GM23338 (cell line): Measurements from ENCODE around the gene RNF8. TPM values are rescaled to one million over a fixed set of nuclear protein-coding genes. Genes with fewer than 3 reads are reported as not detected.

Source experiments
- ATAC-seq: fragments of 200-7000 bp; cut with Tn5 transposase; 3 replicates; pipeline ENCODE4 v1.9.1; 2020
- DNase-seq: peaks from one replicate; pipeline ENCODE4 v3.0.0-alpha.2; 2015; ENCODE audit warnings: low spot score
- H2AFZ ChIP-seq: fragments of 200-600 bp; sonication (generic); 2 replicates; pipeline ENCODE4 v1.8.0; 2016; ENCODE audit warnings: antibody characterized with exemption, mild to moderate bottlenecking, moderate library complexity
- H3F3A ChIP-seq: fragments of 200-600 bp; sonication (generic); replicated peaks from 2 replicates; pipeline ENCODE4 v1.8.0; 2017; ENCODE audit warnings: antibody characterized with exemption, mixed run types, low read depth
- H3K27ac ChIP-seq: fragments of 200-600 bp; sonication (generic); 2 replicates; pipeline ENCODE4 v1.6.1; 2016; ENCODE audit warnings: low read depth
- H3K27me3 ChIP-seq: fragments of 200-600 bp; sonication (generic); 2 replicates; pipeline ENCODE4 v1.8.0; 2016; ENCODE audit warnings: mild to moderate bottlenecking, mixed run types, moderate library complexity; ENCODE audit not compliant: insufficient read depth
- H3K36me3 ChIP-seq: fragments of 200-600 bp; sonication (generic); 2 replicates; pipeline ENCODE4 v1.8.0; 2016; ENCODE audit warnings: mild to moderate bottlenecking; ENCODE audit not compliant: insufficient read depth
- H3K4me1 ChIP-seq: fragments of 200-600 bp; sonication (generic); 2 replicates; pipeline ENCODE4 v1.8.0; 2016; ENCODE audit warnings: mild to moderate bottlenecking, moderate library complexity; ENCODE audit not compliant: insufficient read depth
- H3K4me2 ChIP-seq: fragments of 200-600 bp; sonication (generic); 2 replicates; pipeline ENCODE4 v1.7.1; 2017; ENCODE audit warnings: mixed run types
- H3K4me3 ChIP-seq: fragments of 200-600 bp; sonication (generic); 2 replicates; pipeline ENCODE4 v1.6.1; 2016; ENCODE audit warnings: mixed run types
- H3K79me2 ChIP-seq: fragments of 200-600 bp; sonication (generic); replicated peaks from 2 replicates; pipeline ENCODE4 v1.8.0; 2017; ENCODE audit warnings: mild to moderate bottlenecking; ENCODE audit not compliant: insufficient read depth
- H3K9me2 ChIP-seq: fragments of 200-600 bp; sonication (generic); 2 replicates; pipeline ENCODE4 v1.8.0; 2017; ENCODE audit not compliant: insufficient read depth
- H4K20me1 ChIP-seq: fragments of 200-600 bp; sonication (generic); replicated peaks from 2 replicates; pipeline ENCODE4 v1.8.0; 2017; ENCODE audit warnings: mild to moderate bottlenecking; ENCODE audit not compliant: insufficient read depth
- H3K27ac Mint-ChIP-seq: 2 replicates; pipeline ENCODE4 v1.8.0; 2020; ENCODE audit warnings: inconsistent platforms, mild to moderate bottlenecking, moderate library complexity, mixed read lengths
- H3K27me3 Mint-ChIP-seq: 3 replicates; pipeline ENCODE4 v1.8.0; 2022; ENCODE audit warnings: low read depth, mild to moderate bottlenecking, moderate library complexity, mixed read lengths, inconsistent platforms; ENCODE audit not compliant: insufficient read depth, poor library complexity
- H3K36me3 Mint-ChIP-seq: 3 replicates; pipeline ENCODE4 v1.8.0; 2021; ENCODE audit warnings: low read depth, mild to moderate bottlenecking, inconsistent platforms, moderate library complexity, mixed read lengths
- H3K4me1 Mint-ChIP-seq: 3 replicates; pipeline ENCODE4 v1.8.0; 2020; ENCODE audit warnings: mild to moderate bottlenecking, inconsistent platforms, mixed read lengths
- H3K4me3 Mint-ChIP-seq: 3 replicates; pipeline ENCODE4 v1.8.0; 2021; ENCODE audit warnings: moderate library complexity, mild to moderate bottlenecking, inconsistent platforms, mixed read lengths
- H3K9me3 Mint-ChIP-seq: 3 replicates; pipeline ENCODE4 v1.8.0; 2020; ENCODE audit warnings: moderate library complexity, mild to moderate bottlenecking, inconsistent platforms, mixed read lengths
- CREB1 ChIP-seq: fragments of 250-450 bp; sonication (Bioruptor Pico); IDR thresholded peaks from 2 replicates; pipeline ENCODE4 v1.5.0; 2020; ENCODE audit warnings: low read depth, mild to moderate bottlenecking, moderate library complexity
- JUNB ChIP-seq: IDR thresholded peaks from one replicate; pipeline ENCODE4 v1.6.1; 2016; ENCODE audit warnings: antibody characterized with exemption; ENCODE audit not compliant: unreplicated experiment
- NANOG ChIP-seq: IDR thresholded peaks from 2 replicates; pipeline ENCODE4 v1.6.1; 2016; ENCODE audit warnings: antibody characterized with exemption, borderline replicate concordance
- POLR2AphosphoS5 ChIP-seq: IDR thresholded peaks from 2 replicates; pipeline ENCODE4 v1.6.1; 2016; ENCODE audit warnings: antibody characterized with exemption, low read depth
- REST ChIP-seq: IDR thresholded peaks from one replicate; pipeline ENCODE4 v1.6.1; 2018; ENCODE audit warnings: antibody characterized with exemption; ENCODE audit not compliant: unreplicated experiment
- STAT1 ChIP-seq: IDR thresholded peaks from one replicate; pipeline ENCODE4 v1.6.1; 2016; ENCODE audit warnings: antibody characterized with exemption; ENCODE audit not compliant: unreplicated experiment
- ZNF331 ChIP-seq: fragments of 250-450 bp; sonication (Bioruptor Pico); IDR thresholded peaks from 2 replicates; pipeline ENCODE4 v1.5.0; 2020; ENCODE audit warnings: low read depth, mild to moderate bottlenecking, moderate library complexity
- polyA plus RNA-seq: library from polyadenylated mRNA; unstranded; fragments of >200 nt; fragmentation: Nextera tagmentation; extraction: Ambion mirVana; gene quantifications from 2 replicates; pipeline ENCODE4 v1.2.1, GENCODE V29; 2016
- total RNA-seq: library from RNA; depleted of rRNA; stranded (reverse); fragments of >200 nt; shearing (Covaris generic); gene quantifications from 2 replicates; pipeline ENCODE4 v1.2.3, GENCODE V29; 2014
- TF ChIP-seq, protein P1 (sequence below), 2 experiments: fragments of 200-600 bp in 1 of 2; sonication (generic) in 1 of 2; conservative IDR thresholded peaks; 2 replicates each; pipeline versions ENCODE4 v1.5.1 to v1.6.1; 2016 to 2017; ENCODE audit warnings: antibody characterized with exemption in 2 of 2, low read depth in 2 of 2, mild to moderate bottlenecking in 2 of 2, moderate library complexity in 1 of 2
- TF ChIP-seq, protein P2 (sequence below): fragments of 250-450 bp; sonication (Bioruptor Pico); IDR thresholded peaks from 2 replicates; pipeline ENCODE4 v1.5.0; 2020; ENCODE audit warnings: mild to moderate bottlenecking, moderate library complexity

The RNF8 gene
- total and polyA plus RNA-seq, 2 experiments from 2014 or later: 41.6 to 55.2 TPM

DNA sequence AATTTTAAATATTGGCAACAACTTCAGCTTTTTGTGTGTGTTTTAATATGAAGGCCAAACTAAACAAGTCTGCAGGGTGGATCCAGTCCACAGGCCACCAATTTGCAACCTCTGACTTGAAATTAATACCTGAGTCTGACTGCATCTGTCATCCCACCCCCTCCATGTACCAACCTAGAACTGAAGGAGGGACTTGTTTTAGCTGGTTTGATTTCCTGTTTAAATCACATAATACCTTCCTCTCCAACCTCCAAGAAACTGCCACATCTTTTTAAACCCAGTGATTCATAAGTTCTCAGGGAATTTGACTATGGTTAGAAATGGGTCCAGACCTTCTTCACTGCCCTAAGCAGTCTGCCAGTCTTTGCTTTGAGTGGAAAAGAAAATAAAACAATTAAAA, 21.6 kb downstream of the RNF8 start:
- DNase-seq: no peak
- no peak overlapping the region for H3K4me2 ChIP-seq
- Mint-ChIP-seq H3K27ac (no peak overlapping the region), H3K36me3 (peaks cover 28% of the 10 kb centered on the region), H3K9me3 (no peaks in the 10 kb centered on the region), H3K27me3 (peaks cover 5% of the 10 kb centered on the region), H3K4me3 (no peak overlapping the region), H3K4me1 (no peaks in the 10 kb centered on the region)
- no peak overlapping the region for H3K4me3 ChIP-seq
- ATAC-seq: no peak
- TF ChIP-seq, protein P1, sequence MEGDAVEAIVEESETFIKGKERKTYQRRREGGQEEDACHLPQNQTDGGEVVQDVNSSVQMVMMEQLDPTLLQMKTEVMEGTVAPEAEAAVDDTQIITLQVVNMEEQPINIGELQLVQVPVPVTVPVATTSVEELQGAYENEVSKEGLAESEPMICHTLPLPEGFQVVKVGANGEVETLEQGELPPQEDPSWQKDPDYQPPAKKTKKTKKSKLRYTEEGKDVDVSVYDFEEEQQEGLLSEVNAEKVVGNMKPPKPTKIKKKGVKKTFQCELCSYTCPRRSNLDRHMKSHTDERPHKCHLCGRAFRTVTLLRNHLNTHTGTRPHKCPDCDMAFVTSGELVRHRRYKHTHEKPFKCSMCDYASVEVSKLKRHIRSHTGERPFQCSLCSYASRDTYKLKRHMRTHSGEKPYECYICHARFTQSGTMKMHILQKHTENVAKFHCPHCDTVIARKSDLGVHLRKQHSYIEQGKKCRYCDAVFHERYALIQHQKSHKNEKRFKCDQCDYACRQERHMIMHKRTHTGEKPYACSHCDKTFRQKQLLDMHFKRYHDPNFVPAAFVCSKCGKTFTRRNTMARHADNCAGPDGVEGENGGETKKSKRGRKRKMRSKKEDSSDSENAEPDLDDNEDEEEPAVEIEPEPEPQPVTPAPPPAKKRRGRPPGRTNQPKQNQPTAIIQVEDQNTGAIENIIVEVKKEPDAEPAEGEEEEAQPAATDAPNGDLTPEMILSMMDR (conservative IDR thresholded peaks at IDR 0.05; ENCODE audit: low read depth in 2 of 2): no peak
- TF ChIP-seq NANOG (no peak), REST (no peak), ZNF331 (no peak), POLR2AphosphoS5 (no peak), STAT1 (no peak), CREB1 (CRISPR knock-in tag) (no peak), JUNB (no peak)
- TF ChIP-seq, protein P2, sequence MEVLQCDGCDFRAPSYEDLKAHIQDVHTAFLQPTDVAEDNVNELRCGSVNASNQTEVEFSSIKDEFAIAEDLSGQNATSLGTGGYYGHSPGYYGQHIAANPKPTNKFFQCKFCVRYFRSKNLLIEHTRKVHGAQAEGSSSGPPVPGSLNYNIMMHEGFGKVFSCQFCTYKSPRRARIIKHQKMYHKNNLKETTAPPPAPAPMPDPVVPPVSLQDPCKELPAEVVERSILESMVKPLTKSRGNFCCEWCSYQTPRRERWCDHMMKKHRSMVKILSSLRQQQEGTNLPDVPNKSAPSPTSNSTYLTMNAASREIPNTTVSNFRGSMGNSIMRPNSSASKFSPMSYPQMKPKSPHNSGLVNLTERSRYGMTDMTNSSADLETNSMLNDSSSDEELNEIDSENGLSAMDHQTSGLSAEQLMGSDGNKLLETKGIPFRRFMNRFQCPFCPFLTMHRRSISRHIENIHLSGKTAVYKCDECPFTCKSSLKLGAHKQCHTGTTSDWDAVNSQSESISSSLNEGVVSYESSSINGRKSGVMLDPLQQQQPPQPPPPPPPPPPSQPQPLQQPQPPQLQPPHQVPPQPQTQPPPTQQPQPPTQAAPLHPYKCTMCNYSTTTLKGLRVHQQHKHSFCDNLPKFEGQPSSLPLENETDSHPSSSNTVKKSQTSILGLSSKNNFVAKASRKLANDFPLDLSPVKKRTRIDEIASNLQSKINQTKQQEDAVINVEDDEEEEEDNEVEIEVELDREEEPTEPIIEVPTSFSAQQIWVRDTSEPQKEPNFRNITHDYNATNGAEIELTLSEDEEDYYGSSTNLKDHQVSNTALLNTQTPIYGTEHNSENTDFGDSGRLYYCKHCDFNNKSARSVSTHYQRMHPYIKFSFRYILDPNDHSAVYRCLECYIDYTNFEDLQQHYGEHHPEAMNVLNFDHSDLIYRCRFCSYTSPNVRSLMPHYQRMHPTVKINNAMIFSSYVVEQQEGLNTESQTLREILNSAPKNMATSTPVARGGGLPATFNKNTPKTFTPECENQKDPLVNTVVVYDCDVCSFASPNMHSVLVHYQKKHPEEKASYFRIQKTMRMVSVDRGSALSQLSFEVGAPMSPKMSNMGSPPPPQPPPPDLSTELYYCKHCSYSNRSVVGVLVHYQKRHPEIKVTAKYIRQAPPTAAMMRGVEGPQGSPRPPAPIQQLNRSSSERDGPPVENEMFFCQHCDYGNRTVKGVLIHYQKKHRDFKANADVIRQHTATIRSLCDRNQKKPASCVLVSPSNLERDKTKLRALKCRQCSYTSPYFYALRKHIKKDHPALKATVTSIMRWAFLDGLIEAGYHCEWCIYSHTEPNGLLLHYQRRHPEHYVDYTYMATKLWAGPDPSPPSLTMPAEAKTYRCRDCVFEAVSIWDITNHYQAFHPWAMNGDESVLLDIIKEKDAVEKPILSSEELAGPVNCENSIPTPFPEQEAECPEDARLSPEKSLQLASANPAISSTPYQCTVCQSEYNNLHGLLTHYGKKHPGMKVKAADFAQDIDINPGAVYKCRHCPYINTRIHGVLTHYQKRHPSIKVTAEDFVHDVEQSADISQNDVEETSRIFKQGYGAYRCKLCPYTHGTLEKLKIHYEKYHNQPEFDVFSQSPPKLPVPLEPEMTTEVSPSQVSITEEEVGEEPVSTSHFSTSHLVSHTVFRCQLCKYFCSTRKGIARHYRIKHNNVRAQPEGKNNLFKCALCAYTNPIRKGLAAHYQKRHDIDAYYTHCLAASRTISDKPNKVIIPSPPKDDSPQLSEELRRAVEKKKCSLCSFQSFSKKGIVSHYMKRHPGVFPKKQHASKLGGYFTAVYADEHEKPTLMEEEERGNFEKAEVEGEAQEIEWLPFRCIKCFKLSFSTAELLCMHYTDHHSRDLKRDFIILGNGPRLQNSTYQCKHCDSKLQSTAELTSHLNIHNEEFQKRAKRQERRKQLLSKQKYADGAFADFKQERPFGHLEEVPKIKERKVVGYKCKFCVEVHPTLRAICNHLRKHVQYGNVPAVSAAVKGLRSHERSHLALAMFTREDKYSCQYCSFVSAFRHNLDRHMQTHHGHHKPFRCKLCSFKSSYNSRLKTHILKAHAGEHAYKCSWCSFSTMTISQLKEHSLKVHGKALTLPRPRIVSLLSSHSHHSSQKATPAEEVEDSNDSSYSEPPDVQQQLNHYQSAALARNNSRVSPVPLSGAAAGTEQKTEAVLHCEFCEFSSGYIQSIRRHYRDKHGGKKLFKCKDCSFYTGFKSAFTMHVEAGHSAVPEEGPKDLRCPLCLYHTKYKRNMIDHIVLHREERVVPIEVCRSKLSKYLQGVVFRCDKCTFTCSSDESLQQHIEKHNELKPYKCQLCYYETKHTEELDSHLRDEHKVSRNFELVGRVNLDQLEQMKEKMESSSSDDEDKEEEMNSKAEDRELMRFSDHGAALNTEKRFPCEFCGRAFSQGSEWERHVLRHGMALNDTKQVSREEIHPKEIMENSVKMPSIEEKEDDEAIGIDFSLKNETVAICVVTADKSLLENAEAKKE (CRISPR knock-in tag): no peak
- H3K27ac ChIP-seq: no peak overlapping the region
- no peaks in the 10 kb centered on the region for H3K27me3 ChIP-seq
- no peaks in the 10 kb centered on the region for H3K4me1 ChIP-seq
- peaks cover 37% of the 10 kb centered on the region for H3K36me3 ChIP-seq
- H3K9me2 ChIP-seq: no peaks in the 10 kb centered on the region
- peaks cover 17% of the 10 kb centered on the region for H4K20me1 ChIP-seq
- H3F3A ChIP-seq: no peaks in the 10 kb centered on the region
- no peaks in the 10 kb centered on the region for H3K79me2 ChIP-seq
- H2AFZ ChIP-seq: no peak overlapping the region
